GM20000 (cell line): Measurements from ENCODE around the gene SMTNL2.
A peak's percentile ranks its signal among the peaks of the same experiment; 100 is the strongest.
"Not testable (repeated sequence)": the region's sequence is repeated elsewhere in the genome, so short reads cannot be mapped to it uniquely, and the experiment has no call there.

Source experiments
- DNase-seq: peaks from one replicate; pipeline ENCODE4 v3.0.0; 2012; ENCODE audit warnings: low spot score
- CTCF ChIP-seq: IDR thresholded peaks from 2 replicates; pipeline ENCODE4 v1.5.1; 2012; ENCODE audit warnings: mild to moderate bottlenecking, control low read depth; ENCODE audit errors: extremely low read depth, missing control alignments

Gene SMTNL2

GRCh38 chr17:4631836-4632580 is 47.7 kb downstream of the SMTNL2 start:
- no peak for DNase-seq
- no peak for TF ChIP-seq CTCF

GRCh38 chr17:4632581-4632920 is 48.2 kb downstream of the SMTNL2 start:
- no peak for DNase-seq
- no peak for TF ChIP-seq CTCF

GRCh38 chr17:4633643-4634042 is 49.3 kb downstream of the SMTNL2 start:
- DNase-seq = no peak
- no peak for TF ChIP-seq CTCF

- no peak for TF ChIP-seq CTCF
- no peak for DNase-seq
These were observed 50.6 kb downstream of the SMTNL2 start for GRCh38 chr17:4634976-4635375.

- TF ChIP-seq CTCF = no peak
- peak; percentile 75 for DNase-seq
These were observed 51.6 kb downstream of the SMTNL2 start for GRCh38 chr17:4635823-4636375.

GRCh38 chr17:4636474-4637100 is 52.3 kb downstream of the SMTNL2 start:
- TF ChIP-seq CTCF = no peak
- DNase-seq = no peak

- DNase-seq = not testable (repeated sequence)
These were observed 54.4 kb downstream of the SMTNL2 start for GRCh38 chr17:4638766-4639165.

GRCh38 chr17:4639301-4640059 is 55.2 kb downstream of the SMTNL2 start:
- DNase-seq = peak; percentile 49

- DNase-seq = not testable (repeated sequence)
These were observed 56.4 kb downstream of the SMTNL2 start for GRCh38 chr17:4640569-4641188.
